HG02885 (cell line): ENCODE measurements around the gene APP.
A peak's percentile ranks its signal among the peaks of the same experiment; 100 is the strongest.

Experiments used
- ATAC-seq: cut with Tn5 transposase; IDR thresholded peaks from one replicate; pipeline ENCODE4 v1.9.1; 2021; ENCODE audit warnings: mild to moderate bottlenecking; ENCODE audit not compliant: unreplicated experiment, poor library complexity

APP gene

DNA sequence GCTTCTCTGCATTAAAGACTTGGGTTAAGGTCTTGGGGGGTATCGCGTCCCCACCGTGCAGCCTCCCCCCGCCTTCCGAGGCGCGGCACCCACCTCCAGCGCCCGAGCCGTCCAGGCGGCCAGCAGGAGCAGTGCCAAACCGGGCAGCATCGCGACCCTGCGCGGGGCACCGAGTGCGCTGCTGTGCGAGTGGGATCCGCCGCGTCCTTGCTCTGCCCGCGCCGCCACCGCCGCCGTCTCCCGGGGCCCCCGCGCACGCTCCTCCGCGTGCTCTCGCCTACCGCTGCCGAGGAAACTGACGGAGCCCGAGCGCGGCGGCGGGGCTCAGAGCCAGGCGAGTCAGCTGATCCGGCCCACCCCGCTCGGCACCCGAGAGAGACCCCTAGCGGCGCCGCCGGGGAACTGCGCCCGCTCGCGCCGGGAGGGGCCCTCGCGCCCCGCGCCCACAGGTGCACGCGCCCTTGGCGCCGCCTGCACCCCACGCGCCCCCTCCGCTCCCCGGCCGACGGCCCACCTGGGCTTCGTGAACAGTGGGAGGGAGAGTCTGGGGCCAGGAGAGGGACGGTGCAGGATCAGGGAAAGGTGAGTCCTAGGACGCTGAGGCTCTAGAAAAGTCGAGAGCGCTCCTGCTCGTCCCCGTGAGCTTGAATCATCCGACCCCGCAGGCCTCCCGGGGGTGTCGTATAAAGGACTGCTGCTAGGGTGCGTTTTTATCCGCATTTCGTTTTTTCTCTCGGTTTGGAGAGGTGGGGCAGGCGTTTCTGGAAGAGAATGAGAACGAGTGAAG lies at the start of gene APP:
TSS of gene APP (minus strand) at position 300 of the 787 bp plus-strand sequence. CDS start at position 150, 150 bp downstream.
- peak; percentile 95 for ATAC-seq

DNA sequence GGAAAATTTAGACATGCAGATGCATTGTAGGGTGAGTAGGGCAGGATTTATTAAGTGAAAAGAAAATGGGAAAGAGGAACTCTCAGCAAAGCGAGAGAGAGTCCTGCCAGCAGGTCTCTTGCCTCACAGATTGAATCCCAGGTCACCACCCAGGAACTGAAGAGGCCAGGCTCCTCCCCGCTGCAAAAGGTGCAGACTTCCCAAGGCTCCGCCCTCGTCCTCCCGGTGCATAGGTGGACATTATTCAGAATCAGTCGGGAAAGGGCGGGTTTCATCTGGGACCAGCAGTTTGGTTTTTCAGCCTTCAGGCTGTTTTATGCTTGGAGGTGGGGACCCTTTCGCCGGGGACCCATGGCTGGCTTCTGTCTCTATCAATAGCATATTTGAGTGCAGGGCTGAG lies 41.6 kb upstream of the APP start:
- ATAC-seq, result no peak

DNA sequence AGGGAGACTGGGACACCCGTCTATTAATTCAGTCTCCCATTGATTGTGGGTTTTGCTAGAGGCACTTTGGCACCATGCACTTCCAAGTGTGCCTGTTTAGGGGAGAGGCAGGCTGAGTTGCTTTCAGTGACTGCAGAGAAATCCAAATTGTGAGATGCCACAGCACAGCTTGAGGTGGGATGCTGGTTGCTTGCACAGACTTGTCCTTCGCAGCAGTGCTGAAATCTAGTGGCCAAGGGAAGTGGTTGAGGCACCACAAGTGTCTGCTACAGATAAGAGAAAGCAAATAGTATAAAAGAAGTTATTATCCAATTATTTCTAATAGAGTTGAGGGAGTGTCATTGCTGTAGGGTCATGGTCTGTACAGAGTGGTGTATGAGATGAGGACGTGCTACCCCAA lies 40.0 kb upstream of the APP start:
- ATAC-seq, result no peak

DNA sequence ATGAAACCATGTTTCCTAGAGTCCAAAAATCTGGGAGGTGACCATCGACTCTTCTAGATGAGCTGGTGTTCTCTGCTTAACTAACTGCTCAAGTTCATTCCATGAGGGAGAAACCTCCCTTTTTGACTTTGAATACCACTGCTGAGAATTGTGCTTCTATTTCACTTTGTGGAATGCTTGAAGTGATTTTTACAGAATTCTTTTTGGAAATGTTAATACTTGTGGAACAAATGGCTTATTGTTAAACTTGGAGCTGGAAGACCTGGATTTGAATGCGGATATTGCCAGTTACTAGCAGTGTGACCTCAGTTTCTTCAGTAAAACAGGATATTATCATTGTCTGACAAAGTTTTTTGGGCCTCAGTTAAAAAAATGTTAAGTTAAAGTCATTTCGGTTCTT lies 36.5 kb upstream of the APP start:
- no peak for ATAC-seq

DNA sequence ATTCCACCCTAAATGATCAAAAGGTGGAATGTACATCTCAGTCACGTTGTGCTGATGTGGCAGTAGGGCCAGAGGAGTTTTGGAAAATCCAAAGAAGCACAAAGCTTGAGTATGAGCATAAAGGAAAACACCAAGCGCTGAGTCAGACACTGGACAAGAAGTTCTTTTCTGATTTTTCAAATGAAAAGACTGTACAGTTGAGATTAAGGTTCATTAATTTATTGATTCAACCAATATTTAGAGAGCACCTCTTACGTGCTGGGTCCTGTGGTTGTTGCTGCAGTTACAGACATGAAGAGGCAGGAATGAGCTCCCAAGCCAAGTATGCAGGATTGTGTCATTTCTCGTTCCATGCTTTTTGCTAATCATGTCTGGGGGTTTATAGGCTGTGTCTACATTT lies 28.9 kb upstream of the APP start:
- ATAC-seq, result no peak

DNA sequence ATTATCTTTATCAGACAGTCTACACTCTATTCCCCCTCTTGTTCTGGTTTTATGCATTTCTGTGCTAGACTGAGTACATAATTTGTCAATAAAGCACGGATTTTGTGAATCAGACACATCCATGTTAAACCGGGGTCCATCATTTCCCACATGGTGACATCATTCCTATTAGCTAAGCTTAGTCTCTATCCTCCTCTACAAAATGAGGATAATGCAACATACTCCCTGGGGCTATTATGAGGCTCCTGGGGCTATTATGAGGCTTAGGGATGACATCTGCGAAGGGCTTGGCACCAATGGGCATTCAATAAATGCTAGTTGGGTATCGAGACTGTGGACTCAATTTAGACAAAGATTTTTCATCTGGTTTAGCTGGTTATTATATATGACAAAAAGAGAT lies 25.1 kb upstream of the APP start:
- ATAC-seq, result no peak

DNA sequence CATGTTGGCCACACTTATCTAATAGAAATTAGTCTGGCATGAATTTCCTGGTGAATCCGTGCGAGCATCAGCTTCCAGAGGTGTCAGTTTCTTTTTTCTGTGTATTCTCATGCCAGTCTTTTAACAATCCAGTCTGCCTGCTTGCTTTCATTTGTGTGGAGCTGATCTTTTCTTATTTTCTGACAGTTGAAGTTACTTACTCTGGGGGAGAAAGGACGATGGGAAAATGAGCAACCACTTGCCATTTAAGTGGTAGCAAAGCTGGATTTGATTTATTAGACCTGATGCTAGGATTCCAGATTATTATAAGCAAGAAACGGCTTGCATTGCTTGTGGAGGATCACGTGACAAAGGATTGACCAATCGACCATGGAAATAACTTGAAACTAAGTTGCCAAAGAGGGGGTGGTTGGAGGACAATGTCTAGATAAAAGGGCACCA lies 24.3 kb upstream of the APP start:
- ATAC-seq, result no peak

DNA sequence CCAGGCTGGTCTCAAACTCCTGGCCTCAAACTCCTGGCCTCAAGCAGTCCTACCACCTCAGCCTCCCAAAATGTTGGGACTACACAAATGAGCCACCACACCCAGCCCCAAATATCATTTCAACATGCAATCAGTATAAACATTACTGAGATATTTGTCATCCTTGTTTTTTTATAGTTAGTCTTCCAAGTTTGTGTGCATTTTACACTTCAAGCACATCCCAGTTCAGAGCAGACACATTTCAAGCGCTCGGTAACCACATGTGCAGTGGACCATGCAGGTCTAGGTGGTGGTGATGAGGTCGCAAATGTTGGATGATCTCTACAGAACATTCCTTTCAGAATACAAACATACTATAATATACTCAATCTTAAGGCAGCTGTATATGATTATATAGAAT lies 23.8 kb upstream of the APP start:
- no peak for ATAC-seq

DNA sequence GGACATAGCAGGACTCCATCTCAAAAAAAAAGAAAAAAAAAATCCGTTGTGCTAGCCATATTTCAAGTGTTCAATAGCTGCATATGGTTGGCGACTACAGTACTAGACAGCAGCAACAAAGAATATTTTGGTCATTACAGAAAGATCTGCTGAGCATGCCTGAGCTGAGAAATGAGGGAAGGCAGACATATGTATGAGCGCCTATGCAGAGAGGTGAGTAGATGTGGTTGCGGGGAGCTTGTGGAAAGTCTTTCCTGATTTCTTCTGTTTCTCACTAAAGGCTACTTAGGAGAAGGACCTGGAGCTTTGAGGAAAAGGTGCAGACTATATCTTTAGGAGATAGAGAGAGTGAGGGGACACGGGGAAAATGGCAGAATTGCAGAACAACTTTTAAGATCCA lies 21.0 kb upstream of the APP start:
- ATAC-seq, result no peak

DNA sequence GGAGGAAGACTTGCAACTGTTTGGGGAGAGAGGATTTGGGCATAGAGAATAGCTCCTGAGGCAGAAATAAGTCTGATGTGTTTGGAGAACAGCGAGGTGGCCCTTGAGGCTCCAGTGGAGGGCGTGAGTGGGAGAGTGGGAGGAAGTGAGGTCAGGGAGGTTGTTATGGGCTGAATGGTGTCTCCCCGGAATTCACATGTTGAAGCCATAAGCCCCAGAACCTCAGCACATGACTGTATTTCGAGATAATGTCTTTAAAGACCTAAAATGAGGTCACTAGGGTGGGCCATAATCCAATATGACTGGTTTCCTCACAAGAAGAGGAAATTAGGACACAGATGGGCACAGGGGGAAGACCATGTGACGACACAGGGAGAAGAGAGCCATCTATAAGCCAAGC lies 17.9 kb upstream of the APP start:
- no peak for ATAC-seq

DNA sequence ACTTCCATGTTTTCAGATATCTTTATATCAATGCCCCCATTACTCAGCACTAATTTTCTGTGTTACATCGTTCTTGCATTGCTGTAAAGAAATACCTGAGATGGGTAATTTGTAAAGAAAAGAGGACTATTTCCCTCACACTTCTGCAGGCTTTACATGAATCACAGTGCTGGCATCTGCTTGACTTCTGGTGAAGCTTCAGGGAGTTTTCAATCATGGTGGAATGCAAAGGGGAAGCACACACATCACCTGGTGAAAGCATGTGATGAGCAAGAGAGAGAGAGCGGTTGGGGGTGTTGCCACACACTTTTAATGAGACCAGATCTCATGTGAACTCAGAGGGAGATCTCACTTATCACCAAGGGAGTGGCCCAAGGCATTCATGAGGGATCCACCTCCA lies 14.9 kb upstream of the APP start:
- ATAC-seq, result no peak

DNA sequence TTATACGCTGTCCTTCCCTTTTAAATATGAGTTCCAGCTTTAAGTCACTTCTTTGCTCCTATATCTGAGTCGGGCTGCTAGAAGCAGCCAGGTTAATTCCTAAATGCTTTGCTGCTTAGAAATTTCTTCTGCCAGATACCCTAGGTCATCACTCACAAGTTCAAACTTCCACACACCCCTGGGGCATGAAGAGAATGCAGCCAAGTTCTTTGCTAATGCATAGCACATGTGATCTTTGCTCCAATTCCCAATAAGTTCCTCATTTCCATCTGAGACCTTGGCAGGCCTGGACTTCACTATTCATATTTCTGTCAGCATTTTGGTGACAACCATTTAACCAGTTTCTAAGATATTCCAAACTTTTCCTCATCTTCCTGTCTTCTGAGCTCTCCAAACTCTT lies 14.5 kb upstream of the APP start:
- no peak for ATAC-seq

DNA sequence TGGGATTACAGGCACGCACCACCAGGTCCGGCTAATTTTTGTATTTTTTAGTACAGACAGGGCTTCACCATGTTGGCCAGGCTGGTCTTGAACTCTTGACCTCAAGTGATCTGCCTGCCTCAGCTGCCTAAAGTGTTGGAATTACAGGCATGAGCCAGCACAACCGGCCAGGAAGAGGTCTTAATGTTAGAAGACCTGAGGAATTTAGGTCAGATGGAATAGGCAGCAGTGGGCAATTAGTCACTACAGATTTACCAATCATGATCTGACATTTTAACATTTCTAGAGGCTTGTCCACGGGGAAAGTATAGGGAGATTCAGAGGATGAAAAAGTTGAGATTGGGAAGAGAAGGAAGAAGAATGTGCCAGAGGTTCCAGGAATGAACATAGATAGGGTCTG lies 8.9 kb upstream of the APP start:
- no peak for ATAC-seq

DNA sequence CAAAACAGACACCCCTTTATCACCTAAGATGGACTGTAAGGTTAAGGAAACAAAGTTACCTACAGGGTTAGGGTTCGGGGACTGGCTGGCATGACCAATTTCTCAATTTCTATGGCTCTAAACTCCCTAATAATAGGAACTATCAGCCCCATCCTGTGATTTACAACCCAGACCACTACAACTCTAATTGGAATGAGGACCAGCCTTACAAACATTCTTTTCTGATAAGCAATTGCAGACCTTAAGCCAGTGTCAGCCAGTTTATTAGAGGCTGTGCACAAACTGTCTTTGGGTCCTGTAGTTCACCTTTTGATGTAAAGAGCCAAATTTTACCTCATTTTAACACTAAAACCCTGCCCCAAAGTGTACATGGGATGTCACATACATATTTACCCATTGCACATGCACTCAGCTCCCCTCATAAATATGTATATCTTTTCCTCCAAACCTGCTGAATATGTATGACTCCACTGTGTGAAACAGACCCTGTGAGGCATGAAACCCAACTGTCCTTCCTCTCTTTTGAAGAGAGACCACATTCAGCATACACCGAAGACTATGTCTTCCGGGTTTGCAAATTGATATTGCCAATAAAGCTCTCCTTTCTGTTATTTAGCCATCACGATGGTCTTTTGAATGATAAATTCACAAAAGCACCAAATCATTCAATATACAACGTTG lies 7.3 kb upstream of the APP start:
- ATAC-seq, result no peak

DNA sequence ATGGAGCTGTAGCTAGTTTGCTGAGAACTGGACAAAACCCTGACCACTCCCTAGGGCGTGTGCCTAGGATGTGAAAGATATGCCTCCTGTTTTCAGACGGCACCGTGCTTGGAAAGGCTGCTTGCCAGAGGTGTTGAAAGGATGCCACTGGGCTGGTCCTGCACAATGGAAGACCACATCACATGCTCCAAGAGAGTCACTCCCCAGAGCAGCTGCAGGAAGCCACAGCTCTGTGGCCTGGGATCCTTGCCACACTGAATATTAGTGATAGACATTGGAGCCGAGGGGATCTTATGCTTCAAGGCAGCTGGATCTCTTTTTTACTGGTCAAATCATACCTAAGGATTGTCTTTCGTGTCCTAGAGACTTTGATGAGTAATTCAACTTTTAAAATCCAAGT lies 6.6 kb upstream of the APP start:
- ATAC-seq, result no peak

DNA sequence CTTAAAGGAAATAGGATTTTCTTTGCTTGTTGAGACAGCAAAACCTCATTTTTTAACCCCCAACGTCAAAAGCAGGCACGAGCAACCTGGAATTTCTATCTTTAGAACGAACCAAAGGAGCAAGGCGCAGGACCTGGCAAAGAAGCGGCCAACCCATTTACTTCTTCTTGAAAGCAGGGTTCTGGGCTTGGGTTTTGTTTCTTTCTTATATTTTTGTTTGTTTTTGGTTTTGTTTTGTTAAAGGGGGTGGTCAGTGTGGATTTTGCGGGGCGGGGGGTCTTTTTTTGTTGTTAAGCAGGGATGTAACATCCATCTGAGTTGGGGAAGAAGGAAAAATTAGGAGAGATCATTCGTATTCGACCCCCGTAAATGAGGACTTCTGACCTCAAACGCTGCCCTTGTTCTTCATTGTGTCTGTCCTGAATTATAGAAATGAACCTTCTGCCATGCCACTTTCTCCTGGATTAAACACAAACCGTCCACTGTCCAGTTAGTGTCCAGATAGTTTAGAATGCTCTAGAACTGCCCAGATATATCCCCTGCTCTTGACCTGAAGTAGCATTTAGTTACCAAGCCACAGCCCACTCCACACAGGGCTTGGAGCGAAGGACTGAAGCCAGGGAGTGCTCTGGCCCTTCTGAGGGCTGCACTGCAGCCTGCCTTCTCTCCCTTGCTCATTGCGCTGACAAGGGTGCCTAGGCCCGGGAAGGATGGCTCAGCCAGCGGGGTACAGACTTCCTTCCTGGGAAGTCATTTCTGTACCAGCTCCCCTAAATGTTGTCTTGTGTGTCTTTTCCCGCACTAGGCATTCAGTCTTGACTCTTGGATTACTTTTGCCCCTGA lies 909 bp upstream of the APP start:
- ATAC-seq, result no peak

DNA sequence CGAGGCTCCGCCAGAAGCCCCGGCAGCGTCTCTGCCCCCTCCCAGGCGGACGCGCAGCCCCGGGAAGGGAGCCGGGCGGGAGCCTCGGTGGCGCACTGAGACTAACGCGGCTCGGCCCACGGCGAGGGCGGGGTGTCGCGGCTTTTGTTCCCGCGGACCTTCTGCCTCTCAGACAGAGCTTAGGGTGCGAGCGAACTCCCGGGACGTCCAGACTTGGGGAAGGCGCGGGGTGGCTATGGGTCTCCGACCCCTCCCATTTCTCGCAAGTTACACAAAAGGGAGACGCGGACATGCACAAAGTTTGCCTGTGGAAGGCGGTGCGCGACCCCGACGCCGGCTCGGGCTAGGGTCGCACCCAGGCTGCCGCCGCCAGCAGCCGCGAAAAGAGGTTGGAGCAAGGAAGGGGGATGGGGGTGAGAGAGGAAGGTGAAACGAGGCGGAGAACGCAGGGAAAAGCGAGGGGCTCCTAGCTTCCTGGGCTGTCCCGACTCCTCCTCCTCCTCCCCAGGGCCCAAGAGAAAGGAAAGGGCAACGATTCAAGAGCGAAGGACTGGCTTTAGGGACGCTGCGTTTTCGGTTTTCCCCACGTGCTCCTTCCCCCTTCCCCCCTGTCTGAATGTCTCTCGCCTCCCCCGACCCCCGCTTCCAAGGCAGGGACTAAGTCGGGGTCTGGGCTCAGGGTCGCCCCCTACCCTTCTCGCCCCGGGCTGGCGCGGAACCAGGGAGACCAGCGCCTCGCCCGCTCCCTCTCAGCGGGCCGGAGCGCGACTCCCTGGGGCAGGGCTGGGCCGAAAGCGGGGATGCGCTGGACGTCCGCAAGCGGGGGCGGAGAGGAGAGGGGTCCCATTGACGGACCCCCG lies 729 bp downstream of the APP start:
- ATAC-seq, result peak; percentile 10

DNA sequence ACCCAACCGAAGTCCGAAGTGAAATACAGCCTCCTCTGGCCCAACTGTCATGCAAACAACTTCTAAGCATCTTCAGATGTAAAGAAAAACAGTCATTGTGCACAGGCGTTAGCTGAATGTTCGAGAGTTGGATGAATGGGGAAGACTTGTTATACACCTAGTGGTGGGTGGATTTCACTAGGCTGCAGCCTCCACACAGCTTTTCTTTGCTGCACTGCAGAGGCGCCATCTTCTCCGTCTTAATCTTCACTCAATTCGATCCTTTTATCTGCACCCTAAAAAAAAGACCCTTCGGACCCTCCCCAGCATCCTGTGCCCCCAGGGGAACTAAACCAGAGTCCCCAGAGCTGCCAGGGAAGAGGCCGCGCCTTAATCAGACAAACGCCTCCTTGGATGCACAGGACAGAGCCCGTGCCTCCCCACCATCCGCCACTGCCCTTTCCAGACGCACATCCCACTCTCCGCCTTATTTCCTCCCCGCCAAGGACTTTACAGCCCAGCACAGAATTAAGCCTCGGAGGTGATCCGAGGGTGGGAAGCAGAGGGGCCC lies 1.4 kb downstream of the APP start:
- no peak for ATAC-seq

DNA sequence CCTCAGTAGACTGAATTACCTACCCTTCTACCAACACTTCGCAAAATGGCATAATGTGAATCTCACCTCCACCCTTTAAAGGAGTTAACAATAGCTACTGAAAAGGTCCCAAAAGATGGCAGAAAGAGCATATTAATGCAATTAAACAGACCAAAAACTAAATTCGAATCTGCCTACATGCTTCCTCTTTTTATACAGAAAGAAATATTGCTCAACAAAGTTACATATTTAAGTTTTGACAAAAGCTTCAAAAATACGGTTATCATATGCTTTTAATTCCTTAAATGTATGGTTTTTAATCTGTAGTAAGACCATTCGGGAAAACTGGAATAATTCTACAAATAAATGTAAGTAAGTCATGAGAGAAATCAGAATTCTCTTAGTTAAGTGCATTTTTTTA lies 2.2 kb downstream of the APP start:
- no peak for ATAC-seq

DNA sequence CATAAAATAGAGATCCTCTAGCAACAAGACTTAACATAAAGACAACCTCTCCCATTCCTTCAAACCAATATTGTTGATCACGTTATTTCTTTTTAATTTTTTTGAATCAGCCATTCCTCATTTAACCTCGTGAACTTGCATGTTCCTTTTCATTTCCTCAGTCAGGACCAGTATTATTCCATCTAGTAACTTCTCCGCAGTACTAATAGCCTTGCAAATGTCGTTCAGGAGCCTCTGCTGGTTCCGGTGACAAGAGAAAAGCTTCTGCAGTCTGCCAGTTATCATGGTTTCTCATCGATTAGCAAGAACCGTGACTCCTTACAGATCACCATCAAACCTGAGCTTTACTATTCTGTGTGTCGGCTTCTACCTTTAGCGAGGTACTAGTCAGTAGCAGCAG lies 3.0 kb downstream of the APP start:
- no peak for ATAC-seq
